Panc1 (cell line): ENCODE data around the gene CCL2.

Experiments used
- CTCF ChIP-seq: fragments of 450-650 bp; IDR thresholded peaks from 2 replicates; pipeline ENCODE4 v1.5.1; 2017; ENCODE audit warnings: mild to moderate bottlenecking
- POLR2AphosphoS5 ChIP-seq: IDR thresholded peaks from 2 replicates; pipeline ENCODE4 v1.6.1; 2012; ENCODE audit warnings: mild to moderate bottlenecking, low read depth, low read length, moderate library complexity
- REST ChIP-seq, 2 experiments: IDR thresholded peaks; 2 replicates each; pipeline ENCODE4 v1.6.1; 2011 to 2012; ENCODE audit warnings: low read depth in 2 of 2, control low read depth in 1 of 2, low read length in 1 of 2, mild to moderate bottlenecking in 1 of 2, moderate library complexity in 1 of 2; ENCODE audit not compliant: insufficient read depth in 1 of 2
- SIN3A ChIP-seq: IDR thresholded peaks from 2 replicates; pipeline ENCODE4 v1.6.1; 2012; ENCODE audit warnings: low read depth, mild to moderate bottlenecking, low read length, moderate library complexity, borderline replicate concordance; ENCODE audit not compliant: insufficient read depth
- TCF7L2 ChIP-seq: IDR thresholded peaks from 2 replicates; pipeline ENCODE4 v1.6.1; 2011; ENCODE audit warnings: mild to moderate bottlenecking, low read depth, low read length, inconsistent platforms

- no peak for TF ChIP-seq POLR2AphosphoS5
- TF ChIP-seq CTCF = no peak
- no peak for TF ChIP-seq REST (IDR thresholded peaks at IDR 0.05; ENCODE audit: insufficient read depth in 1 of 2, low read depth in 2 of 2, low read length in 1 of 2)
- no peak for TF ChIP-seq SIN3A
- TF ChIP-seq TCF7L2 = no peak
Observed at GRCh38 chr17:34285286-34285792, 30.3 kb downstream of the CCL2 start, which contains the start of gene CCL11.
